Measurements from ENCODE around the gene LZTR1.
A peak's percentile ranks its signal among the peaks of the same experiment; 100 is the strongest.
"Not testable (repeated sequence)": the region's sequence is repeated elsewhere in the genome, so short reads cannot be mapped to it uniquely, and the experiment has no call there.

Gene LZTR1

DNA sequence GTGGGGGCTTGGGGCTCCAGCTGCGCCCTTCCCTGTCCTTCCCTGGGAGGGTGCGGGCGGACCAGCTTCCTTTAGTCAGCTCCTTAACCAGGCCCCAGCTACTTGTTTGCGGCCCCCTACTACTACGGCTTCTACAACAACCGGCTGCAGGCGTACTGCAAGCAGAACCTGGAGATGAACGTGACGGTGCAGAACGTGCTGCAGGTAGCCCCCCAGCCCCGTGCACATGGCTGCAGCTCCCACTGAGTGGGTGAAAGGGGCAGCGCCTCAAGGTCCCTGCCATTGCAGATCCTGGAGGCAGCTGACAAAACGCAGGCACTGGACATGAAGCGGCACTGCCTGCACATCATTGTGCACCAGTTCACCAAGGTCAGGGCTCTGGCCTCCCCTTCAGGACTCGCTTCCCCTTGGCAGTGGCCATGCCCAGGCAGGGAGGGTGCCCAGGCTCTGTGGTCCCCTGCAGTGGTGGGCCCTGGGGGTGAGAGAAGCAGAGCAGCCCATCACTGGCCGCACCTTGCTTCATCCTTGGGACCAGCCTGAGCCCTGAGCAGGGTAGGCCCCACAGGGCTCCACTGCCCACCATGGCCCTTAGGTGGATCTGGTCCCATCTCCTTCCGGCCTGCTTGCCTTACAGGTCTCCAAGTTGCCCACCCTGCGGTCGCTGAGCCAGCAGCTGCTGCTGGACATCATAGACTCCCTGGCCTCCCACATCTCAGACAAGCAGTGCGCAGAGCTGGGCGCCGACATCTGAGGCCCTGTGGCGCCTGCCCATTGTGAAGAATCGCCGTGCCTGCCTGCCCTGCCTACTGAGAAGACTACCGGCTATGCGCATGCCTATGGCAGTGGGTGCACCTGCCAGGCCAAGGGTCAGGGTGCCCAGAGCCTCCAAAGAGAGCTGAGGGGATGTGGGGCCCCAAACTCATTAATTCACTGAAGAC, 14.8 kb downstream of the LZTR1 start:
- no peak for DNase-seq (ENCODE audit: low read depth)

DNA sequence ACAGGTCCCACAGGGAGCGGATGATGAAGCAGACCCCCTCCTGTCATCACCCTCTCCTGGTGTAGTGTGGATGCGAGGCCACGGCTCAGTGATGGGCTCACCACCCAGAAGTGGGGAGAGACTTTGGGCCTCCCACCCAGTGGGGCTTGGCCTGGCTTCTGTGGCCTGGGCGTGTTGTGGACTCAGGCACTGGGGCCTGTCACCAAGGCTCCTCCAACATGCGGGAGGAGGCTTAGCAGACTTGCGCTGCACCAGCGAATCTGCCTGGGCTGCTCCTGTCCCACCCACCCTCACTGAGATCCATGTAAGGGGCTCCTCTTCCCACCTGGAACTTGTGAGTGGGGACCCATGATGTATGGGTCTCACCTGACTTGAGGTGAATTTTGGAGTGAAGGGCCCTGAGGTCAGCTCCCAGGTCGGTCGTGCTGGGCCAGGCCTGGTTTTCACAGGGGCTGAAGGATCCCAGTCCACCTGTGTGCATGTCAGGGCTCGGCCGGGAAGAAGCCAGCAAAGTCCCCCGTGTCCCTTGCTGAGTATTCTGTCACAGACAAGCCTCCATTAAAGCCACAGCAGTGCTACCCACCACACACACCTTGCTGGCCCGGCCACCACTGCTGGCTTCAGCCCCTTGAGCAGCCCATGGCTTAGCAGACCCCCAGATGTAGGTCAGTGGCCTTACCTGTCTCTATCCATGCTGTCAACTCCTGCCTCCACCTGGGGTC, 15.6 kb downstream of the LZTR1 start:
- DNase-seq (ENCODE audit: low read depth) = no peak

GRCh38 chr22:20998411-20999336, 16.6 kb downstream of the LZTR1 start:
- DNase-seq (ENCODE audit: low read depth) = no peak

- no peak for DNase-seq (ENCODE audit: low read depth)
Measured at GRCh38 chr22:20999350-21000206, 17.5 kb downstream of the LZTR1 start.

DNA sequence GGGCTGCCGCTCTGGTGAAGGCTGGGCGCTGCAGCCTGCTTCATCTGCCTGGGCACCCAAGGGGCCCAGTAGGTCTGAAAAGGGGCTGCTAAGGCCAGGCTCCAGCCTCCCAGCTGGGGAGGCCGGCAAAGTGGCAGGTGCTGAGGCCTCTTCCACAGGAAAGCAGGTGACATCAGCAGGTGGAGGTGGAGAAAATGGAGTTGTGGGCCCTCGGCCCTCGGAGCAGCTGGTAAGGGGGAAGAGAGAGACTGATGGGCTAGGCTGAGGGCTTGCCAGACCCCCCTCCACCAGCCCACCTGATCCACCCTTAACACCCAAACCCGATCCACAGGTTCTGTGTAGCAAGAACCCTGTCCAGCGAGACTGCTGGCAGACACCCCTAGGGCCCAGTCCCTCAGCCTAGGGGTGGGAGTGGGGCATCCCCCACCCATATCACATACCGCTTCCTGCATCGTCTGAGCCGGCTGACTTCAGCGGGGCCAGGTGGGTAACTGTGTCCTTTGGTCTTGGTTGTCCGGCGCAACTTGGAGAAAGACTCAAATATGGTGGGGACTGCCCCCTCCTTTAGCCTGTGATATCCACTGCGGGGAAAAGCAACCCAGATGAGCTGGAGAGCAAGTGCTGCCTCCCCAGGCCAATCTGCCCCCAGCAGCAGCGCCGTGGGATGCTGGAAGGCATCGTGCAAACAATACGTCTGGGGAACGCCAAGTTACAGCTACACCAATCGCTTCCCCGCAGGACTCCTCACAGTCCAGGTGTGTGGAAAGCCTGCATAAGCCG, 18.3 kb downstream of the LZTR1 start:
- no peak for DNase-seq (ENCODE audit: low read depth)

DNA sequence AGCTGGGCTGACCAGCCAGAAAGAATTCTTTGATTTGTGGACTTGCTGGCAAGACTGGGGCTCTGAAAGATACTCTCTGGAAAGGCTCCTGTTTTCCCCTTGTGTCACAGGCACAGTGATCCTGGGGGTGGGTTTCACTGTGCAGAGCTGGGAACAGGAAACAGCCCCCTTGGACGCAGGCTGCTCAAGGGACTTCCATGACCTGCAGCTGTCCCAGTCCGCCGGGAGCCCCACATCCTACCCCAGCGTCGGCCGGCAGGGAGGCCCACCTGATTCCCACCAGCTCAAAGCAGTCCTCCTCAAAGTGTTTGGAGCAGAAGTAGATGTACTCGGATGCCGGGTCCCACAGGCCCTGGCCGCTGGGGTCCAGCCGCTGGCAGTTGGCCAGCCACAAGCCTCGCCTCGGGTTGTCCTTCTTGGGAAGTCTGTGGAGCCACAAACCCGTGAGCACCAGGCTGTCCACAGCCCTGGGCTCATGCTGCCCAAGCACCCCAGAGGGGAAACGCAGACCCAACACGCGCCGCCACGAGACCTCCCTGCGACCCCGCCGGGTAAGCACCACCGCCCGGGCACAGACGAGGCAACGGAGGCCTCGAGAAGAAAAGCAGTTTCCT, 19.0 kb downstream of the LZTR1 start:
- DNase-seq (ENCODE audit: low read depth) = no peak

DNA sequence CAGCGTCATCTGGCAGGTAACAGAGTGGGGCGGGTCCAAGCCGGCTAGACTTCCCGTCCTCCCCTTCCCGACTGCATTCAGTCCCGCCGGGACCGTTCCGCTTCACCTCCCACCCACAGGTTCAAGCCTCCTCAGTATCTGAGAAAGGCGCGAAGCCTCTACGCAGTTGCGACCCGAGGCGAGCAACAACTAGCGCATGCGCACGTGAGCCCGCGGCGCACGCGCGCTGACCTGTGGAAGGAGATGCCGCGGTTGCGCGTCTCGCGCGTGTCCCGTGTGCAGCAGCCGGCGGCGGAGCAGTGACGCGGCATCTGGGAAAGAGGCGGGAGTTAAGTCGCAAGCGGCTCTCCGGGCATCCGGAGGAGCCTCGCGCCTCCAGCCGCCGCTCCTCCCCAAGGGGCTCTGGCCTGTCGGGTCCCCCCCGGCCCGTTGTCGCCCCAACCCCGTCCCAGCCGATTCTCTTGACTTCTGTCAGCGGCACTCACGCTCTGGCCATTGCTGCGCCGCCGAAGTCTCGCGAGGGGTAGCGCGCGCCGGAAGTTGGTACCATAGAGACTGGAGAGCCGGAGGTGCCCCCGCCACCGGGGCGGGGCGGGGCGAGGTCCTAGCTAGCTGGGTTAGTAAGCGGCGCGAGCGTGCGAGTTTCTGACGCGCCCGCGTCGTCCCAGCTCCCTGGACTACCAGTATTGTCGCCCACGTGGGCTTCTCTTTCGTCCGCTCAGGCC, 19.7 kb downstream of the LZTR1 start, which contains the start of gene THAP7:
TSS of gene THAP7 (minus strand) at position 518 of the 725 bp plus-strand sequence. CDS start at position 311, 207 bp downstream.
- peak; percentile 95 for DNase-seq (ENCODE audit: low read depth)

DNA sequence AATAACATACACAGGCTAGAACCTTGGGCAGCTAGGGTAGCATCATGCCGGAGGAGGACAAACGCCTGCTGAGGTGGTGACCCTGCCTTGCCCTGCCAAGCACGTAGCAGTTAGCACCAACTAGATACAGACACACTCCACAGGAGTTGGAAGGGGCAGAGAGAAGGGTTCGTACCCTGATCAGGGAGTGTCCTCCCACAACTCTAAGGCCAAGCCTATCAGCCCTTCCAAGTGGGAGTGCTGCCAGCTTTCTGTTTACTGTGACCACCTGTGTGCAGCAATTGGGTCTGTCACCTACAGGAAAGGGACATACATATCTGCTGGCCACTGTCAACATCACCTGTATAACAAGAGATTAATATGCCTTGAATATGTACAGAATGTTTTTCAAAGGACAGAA, 21.7 kb downstream of the LZTR1 start:
- no peak for DNase-seq (ENCODE audit: low read depth)

DNA sequence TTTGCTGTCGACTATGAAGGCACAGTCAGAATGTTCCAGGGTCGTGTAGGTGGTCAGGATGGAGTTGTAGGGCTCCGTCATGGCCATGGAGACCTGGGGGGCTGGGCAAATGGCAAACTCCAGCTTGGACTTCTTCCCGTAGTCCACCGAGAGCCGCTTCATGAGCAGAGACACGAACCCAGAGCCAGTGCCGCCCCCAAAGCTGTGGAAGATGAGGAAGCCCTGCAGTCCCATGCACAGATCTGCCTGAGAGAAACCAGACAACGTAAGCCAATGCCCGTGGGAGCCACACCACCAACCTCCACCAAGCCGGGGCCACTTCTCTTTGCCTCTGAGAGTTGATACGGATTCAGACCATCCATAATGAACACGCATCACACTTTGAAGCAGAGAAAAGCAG, 27.1 kb downstream of the LZTR1 start:
- DNase-seq (ENCODE audit: low read depth) = not testable (repeated sequence)

DNA sequence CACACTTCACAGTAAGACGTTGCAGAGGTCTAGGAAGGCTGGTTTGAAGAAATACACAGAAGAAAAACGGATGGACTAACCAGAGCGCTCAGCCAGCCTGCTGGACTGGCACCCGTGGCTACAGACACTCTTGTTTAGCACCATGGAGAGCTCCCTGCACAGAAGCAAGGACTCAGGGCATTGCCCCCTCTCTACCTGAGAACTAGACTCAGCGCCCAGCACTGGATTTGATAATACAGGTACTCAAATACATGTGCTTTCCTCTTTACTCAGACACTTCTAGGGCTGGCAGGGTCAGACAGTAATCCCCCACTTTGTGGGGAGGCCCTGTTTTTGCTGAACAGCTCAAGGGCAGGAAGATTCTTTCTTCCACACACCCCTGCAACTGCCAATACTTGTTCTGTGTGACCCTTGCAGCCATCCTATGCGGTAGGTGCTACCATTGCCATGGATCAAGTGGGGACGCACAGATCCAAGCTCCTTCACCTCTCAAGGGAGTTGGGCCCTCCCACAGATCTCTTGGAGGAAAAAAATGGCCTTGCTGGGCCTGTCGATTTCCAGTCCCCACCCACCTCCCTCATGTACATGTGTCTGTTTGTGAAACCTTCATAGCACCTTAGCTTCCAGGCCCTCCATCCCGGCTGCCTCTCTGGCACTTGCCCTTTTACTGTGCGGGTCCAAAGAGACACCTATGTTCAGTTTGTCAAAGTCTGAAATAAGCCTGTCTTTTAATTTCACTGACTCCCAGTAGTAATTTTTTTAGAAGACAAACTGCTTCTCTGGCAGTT, 27.7 kb downstream of the LZTR1 start:
- peak; percentile 24 for DNase-seq (ENCODE audit: low read depth)

DNA sequence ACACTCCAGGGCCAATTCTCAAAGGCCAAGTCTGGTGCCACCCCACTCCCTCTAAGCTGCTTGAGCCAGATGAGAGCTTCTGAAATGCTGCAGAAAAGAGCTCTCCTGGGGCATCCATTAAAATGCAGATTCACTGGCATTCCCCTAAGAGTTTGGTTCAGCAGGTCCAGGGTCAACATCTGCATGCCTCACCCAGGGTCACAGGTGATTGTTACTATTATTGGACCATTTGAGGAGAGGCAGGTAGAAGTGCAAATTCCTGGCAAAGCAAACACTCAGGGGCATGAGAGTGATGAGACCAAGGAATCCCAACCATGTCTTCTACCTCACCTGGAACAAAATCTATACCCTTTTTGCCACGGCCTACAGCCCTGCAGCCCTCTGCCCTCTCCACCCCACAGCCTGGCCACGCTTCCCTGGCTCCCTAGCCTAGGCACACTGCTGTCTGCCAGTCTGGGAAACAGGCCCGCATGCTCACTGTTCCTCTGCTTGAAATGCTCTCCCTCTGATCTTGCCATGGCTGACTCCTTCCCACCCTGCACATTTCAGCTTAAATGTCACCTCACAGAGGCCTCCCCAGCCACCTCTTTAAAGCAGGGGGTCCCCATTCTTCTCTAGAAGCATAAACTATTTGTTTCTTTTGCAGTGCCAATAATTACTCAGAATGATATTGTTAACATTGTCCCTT, 28.5 kb downstream of the LZTR1 start:
- DNase-seq (ENCODE audit: low read depth) = no peak

- no peak for DNase-seq (ENCODE audit: low read depth)
Measured at GRCh38 chr22:21012446-21013407, 30.6 kb downstream of the LZTR1 start.

DNA sequence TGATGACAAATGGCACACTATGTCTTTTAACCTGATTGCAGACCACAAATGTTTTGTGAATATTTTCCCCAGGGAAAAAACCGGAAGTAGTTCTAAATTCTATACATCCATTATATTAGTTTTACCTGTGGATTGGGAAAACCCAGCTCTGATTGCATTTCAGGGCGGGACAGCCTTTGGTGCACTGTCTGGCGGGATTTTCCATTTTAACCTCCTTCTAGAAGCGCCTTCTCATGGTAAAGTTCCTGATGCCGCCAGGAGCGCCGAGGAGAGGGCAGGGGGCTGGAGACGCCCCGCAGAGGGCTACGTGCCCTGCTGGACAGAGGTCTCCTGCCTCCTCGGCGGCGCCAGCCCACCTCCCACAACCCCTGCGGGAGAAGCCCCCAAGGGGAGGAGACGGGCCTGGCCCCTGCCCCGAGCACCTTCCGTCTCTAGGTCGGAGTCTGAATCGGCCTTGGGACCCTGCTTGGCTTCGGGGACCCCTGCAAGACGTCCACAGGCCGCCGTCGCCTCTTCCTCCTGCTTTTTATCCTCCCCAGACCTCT, 31.6 kb downstream of the LZTR1 start:
- DNase-seq (ENCODE audit: low read depth) = no peak

GRCh38 chr22:21014202-21014725, 32.2 kb downstream of the LZTR1 start:
- DNase-seq (ENCODE audit: low read depth) = peak; percentile 89

GRCh38 chr22:21014726-21015465, 32.8 kb downstream of the LZTR1 start, which contains the start of gene P2RX6:
Gene P2RX6, plus strand, starts transcription at chr22:21015165. Its CDS starts 10 bp downstream, at chr22:21015175.
- DNase-seq (ENCODE audit: low read depth) = peak; percentile 42
